Body of pancreas (tissue), 4 donors: Measurements from ENCODE around the gene POFUT2.
A peak's percentile ranks its signal among the peaks of the same experiment; 100 is the strongest.

Source experiments
- CTCF ChIP-seq, 7 experiments: fragments of 450-650 bp in 4 of 7; fragments of 200-600 bp in 3 of 7; sonication (generic) in 3 of 7; IDR thresholded peaks; one replicate each; pipeline ENCODE4 v1.5.1; 2016 to 2019; ENCODE audit warnings: antibody characterized with exemption in 7 of 7
- POLR2A ChIP-seq, 3 donors: fragments of 450-650 bp; IDR thresholded peaks; one replicate each; pipeline ENCODE4 v1.6.1; 2016; ENCODE audit warnings: antibody characterized with exemption in 3 of 3, mild to moderate bottlenecking in 2 of 3

GRCh38 chr21:45306832-45307571 lies 19.3 kb upstream of the POFUT2 start:
- TF ChIP-seq POLR2A (IDR thresholded peaks at IDR 0.05): peak; percentile 34 to 63 (median 55)
- TF ChIP-seq CTCF (IDR thresholded peaks at IDR 0.05): peak in 3 of 7 experiments; percentile 3 to 24 (median 20)
